BE2C (cell line): ENCODE measurements around the gene ARHGAP21.

Experiments used
- DNase-seq: peaks from one replicate; pipeline ENCODE4 v3.0.0-alpha.2; 2020
- H3K27me3 ChIP-seq: fragments of 250-450 bp; sonication (Bioruptor Pico); 2 replicates; pipeline ENCODE4 v1.5.1; 2020; ENCODE audit warnings: mild to moderate bottlenecking
- H3K36me3 ChIP-seq: fragments of 250-450 bp; sonication (Bioruptor Pico); 2 replicates; pipeline ENCODE4 v1.5.1; 2020; ENCODE audit warnings: mild to moderate bottlenecking
- H3K4me1 ChIP-seq: fragments of 250-450 bp; sonication (Bioruptor Pico); 2 replicates; pipeline ENCODE4 v1.5.1; 2020
- H3K4me3 ChIP-seq: 2 replicates; pipeline ENCODE4 v1.5.1; 2011; ENCODE audit warnings: low read depth, low read length
- H3K9me3 ChIP-seq: fragments of 250-450 bp; sonication (Bioruptor Pico); 2 replicates; pipeline ENCODE4 v1.5.1; 2020
- CTCF ChIP-seq: IDR thresholded peaks from 2 replicates; pipeline ENCODE4 v1.5.1; 2012; ENCODE audit warnings: mild to moderate bottlenecking, low read depth, low read length

ARHGAP21 gene

GRCh38 chr10:24708081-24708480, 15.6 kb downstream of the ARHGAP21 start:
- Histone ChIP-seq H3K4me3 (no peak overlapping the region), H3K27me3 (no peaks in the 10 kb centered on the region), H3K9me3 (no peaks in the 10 kb centered on the region), H3K4me1 (no peaks in the 10 kb centered on the region), H3K36me3 (no peaks in the 10 kb centered on the region)
- no peak for TF ChIP-seq CTCF
- DNase-seq = no peak

GRCh38 chr10:24707445-24707844, 16.2 kb downstream of the ARHGAP21 start:
- no peaks in the 10 kb centered on the region for H3K27me3 ChIP-seq
- no peaks in the 10 kb centered on the region for H3K4me1 ChIP-seq
- H3K4me3 ChIP-seq = no peak overlapping the region
- H3K9me3 ChIP-seq = no peaks in the 10 kb centered on the region
- no peaks in the 10 kb centered on the region for H3K36me3 ChIP-seq
- no peak for TF ChIP-seq CTCF
- DNase-seq = no peak

- H3K4me1 ChIP-seq = no peaks in the 10 kb centered on the region
- peak; percentile 28 for DNase-seq
- no peak for TF ChIP-seq CTCF
- no peaks in the 10 kb centered on the region for H3K9me3 ChIP-seq
- no peaks in the 10 kb centered on the region for H3K36me3 ChIP-seq
- H3K4me3 ChIP-seq = no peak overlapping the region
- no peaks in the 10 kb centered on the region for H3K27me3 ChIP-seq
Observed at GRCh38 chr10:24706479-24707118, 17.1 kb downstream of the ARHGAP21 start.

GRCh38 chr10:24703700-24704099, 20.0 kb downstream of the ARHGAP21 start:
- H3K4me1 ChIP-seq = no peaks in the 10 kb centered on the region
- no peak for DNase-seq
- TF ChIP-seq CTCF = no peak

GRCh38 chr10:24701447-24701846, 22.2 kb downstream of the ARHGAP21 start:
- no peaks in the 10 kb centered on the region for H3K4me1 ChIP-seq
- no peaks in the 10 kb centered on the region for H3K36me3 ChIP-seq
- H3K9me3 ChIP-seq = no peaks in the 10 kb centered on the region
- DNase-seq = no peak
- TF ChIP-seq CTCF = no peak
- no peaks in the 10 kb centered on the region for H3K27me3 ChIP-seq
- no peak overlapping the region for H3K4me3 ChIP-seq

More at GRCh38 chr10:24703700-24704099, 20.0 kb downstream of the ARHGAP21 start:
- Histone ChIP-seq H3K4me3 (no peak overlapping the region), H3K9me3 (no peaks in the 10 kb centered on the region), H3K27me3 (no peaks in the 10 kb centered on the region), H3K36me3 (no peaks in the 10 kb centered on the region)

GRCh38 chr10:24700948-24701347, 22.7 kb downstream of the ARHGAP21 start:
- no peak for TF ChIP-seq CTCF

More at GRCh38 chr10:24700948-24701347, 22.7 kb downstream of the ARHGAP21 start:
- Histone ChIP-seq H3K9me3 (no peaks in the 10 kb centered on the region), H3K4me3 (no peak overlapping the region), H3K27me3 (no peaks in the 10 kb centered on the region), H3K4me1 (no peaks in the 10 kb centered on the region), H3K36me3 (no peaks in the 10 kb centered on the region)
- no peak for DNase-seq
